GM13977 (cell line): ENCODE results near the gene KDR.

Source experiments
- DNase-seq: peaks from one replicate; pipeline ENCODE4 v3.0.0; 2012; ENCODE audit warnings: low spot score
- in situ Hi-C: fragments of 300-500 bp; cut with MboI; formaldehyde crosslinking; loops from one replicate; pipeline ENCODE4 v1.12.0; 2022; ENCODE audit warnings: low sequenced_read_pairs, low pct_unique_long_range_greater_than_20kb, mixed read lengths, inconsistent platforms; ENCODE audit not compliant: unreplicated experiment
- TF ChIP-seq, protein P1 (sequence below): IDR thresholded peaks from 2 replicates; pipeline ENCODE4 v1.5.1; 2012; ENCODE audit warnings: mild to moderate bottlenecking, control low read depth; ENCODE audit not compliant: insufficient read depth; ENCODE audit errors: extremely low read depth, missing control alignments

Gene KDR

DNA sequence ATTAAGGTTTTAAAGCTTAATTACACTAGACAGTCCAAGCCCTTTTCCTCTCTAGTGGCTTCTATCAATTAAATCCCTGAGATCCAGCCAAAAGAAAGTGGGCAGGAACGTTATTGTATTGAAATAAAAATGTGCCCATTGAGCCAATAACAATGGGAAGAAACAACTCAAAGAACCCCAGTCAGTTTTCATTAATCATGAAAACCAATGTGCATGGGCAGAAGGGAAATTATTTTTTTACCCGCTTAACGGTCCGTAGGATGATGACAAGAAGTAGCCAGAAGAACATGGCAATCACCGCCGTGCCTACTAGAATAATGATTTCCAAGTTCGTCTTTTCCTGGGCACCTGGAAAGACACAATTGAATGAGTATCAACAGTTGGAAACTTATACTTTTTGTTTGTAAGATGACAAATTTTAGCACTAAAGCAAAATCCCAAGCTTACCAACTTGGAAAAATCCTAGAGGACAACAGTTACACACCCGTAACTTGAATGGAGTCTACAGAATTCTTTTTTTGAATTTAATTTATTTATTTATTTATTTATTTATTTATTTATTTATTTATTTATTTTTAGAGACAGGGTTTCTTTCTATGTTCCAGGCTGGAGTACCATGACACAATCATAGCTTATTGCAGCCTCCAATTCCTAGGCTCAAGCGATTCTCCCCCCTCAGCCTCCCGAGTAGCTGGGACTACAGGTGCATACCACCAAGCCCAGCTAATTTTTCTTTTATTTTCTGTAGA is 26.8 kb downstream of the KDR start:
- TF ChIP-seq, protein P1, sequence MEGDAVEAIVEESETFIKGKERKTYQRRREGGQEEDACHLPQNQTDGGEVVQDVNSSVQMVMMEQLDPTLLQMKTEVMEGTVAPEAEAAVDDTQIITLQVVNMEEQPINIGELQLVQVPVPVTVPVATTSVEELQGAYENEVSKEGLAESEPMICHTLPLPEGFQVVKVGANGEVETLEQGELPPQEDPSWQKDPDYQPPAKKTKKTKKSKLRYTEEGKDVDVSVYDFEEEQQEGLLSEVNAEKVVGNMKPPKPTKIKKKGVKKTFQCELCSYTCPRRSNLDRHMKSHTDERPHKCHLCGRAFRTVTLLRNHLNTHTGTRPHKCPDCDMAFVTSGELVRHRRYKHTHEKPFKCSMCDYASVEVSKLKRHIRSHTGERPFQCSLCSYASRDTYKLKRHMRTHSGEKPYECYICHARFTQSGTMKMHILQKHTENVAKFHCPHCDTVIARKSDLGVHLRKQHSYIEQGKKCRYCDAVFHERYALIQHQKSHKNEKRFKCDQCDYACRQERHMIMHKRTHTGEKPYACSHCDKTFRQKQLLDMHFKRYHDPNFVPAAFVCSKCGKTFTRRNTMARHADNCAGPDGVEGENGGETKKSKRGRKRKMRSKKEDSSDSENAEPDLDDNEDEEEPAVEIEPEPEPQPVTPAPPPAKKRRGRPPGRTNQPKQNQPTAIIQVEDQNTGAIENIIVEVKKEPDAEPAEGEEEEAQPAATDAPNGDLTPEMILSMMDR, result no peak
- in situ Hi-C loops, result no loop called here
- no peak for DNase-seq

DNA sequence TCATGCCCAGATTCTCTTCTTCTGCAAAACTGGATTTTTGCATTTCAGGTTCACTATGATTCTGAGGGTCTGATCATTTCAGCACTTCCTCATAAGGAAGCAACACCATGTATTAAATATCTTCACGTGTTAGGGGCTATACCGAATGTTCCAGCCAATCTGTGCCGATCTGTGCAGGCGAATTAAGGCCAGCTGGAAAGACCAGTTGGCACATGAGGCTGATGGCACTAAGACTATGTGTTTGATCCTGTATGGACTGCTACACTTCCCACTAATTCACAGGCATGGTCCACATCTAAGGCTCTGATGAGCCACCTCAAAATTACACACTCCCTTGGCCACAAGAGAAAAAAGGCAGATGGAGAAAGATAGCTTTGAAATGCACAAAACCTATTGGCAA is 28.8 kb downstream of the KDR start:
- in situ Hi-C loops, result no loop called here
- TF ChIP-seq, protein P1, result no peak
- DNase-seq, result no peak

DNA sequence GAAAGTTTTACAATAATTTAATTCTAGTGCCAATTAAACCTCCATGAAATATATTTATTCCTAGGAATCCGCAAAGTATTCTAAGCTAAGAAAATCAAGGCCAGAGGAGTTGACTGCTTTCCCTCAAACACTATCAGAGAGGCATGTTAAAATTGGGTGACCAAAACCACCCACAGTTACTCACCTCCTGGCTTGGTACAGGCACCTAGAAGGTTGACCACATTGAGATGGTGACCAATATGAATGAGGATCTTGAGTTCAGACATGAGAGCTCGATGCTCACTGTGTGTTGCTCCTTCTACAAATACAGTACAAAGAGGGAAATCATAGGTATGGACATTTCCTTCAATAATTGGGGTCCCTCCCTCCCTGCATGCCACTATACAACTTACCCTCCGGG is 29.4 kb downstream of the KDR start:
- in situ Hi-C loops, result no loop called here

DNA sequence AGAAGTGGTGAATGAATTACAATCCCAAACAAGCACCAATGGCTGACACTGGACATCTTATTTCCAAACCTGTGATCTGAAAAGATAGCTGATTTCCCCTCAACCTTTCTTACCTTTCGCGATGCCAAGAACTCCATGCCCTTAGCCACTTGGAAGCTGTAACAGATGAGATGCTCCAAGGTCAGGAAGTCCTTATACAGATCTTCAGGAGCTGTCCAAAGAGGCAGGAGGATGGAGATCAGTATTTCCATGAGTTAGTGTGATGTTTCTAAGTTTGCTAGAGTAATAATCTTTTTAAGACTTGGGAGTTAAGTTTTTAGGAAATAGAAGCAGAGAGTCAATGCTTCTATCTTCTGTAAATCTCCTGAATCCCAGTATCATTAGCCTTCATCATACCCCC is 32.9 kb downstream of the KDR start:
- DNase-seq, result no peak
- TF ChIP-seq, protein P1, result no peak
- in situ Hi-C loops, result no loop called here

More for the DNA sequence above, 29.4 kb downstream of the KDR start:
- DNase-seq, result no peak
- TF ChIP-seq, protein P1, result no peak

DNA sequence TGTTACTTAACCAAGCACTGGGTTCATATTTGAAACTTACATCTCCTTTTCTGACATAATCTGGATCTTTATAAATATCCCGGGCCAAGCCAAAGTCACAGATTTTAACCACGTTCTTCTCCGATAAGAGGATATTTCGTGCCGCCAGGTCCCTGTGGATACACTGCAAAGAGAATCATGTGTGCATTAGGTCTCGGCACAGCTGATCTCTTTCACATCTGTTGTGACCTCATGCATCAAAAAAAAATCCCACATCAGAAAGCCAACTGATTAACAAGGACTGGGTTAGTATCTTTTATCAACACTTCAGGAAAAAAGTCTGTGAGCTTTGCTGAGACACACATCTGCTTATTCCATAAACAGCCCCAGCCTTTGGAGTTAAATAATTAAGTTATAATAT is 35.5 kb downstream of the KDR start:
- TF ChIP-seq, protein P1, result no peak
- no peak for DNase-seq
- in situ Hi-C loops, result no loop called here

DNA sequence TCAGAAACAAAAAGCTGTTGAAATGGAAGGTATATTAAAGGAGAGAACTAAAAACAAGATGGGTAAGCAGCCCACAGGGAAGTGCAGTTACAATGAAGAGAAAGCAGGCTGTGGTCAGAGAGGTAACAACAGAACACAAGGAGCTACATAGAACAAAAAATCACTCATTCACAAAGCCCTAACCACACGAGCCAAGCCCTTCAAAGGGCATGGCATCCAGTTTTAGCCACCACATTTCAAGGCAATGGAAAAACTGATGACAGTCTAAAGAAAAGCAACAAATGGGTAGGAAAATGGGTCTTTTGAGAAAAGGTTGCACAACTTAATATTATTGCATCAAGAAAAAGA is 37.5 kb downstream of the KDR start:
- TF ChIP-seq, protein P1, result no peak
- in situ Hi-C loops, result no loop called here
- DNase-seq, result no peak
